GM21447 (cell line): ENCODE measurements around the gene TMEM139.
"Not testable (repeated sequence)": the region's sequence is repeated elsewhere in the genome, so short reads cannot be mapped to it uniquely, and the experiment has no call there.

ENCODE experiments used
- ATAC-seq: cut with Tn5 transposase; IDR thresholded peaks from one replicate; pipeline ENCODE4 v1.9.1; 2021; ENCODE audit not compliant: unreplicated experiment

The TMEM139 gene

DNA sequence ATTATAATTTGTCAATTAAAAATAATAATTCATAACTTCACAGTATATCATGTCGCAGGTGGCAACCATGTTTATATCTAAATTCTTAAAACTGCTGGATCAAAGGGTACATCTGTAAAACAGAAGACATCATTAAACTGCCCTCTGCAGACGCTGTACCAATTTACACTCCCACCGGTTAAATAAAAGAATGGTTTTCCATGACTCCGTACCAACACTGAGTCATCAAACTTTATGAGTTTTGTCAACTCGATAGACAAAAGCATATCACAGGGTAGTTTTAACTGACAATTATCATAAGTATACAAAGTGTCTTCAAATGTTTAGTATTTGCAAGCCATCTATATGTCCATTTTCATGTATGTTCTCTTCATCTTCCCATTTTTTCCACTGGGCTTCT is 27.3 kb upstream of the TMEM139 start:
- no peak for ATAC-seq

DNA sequence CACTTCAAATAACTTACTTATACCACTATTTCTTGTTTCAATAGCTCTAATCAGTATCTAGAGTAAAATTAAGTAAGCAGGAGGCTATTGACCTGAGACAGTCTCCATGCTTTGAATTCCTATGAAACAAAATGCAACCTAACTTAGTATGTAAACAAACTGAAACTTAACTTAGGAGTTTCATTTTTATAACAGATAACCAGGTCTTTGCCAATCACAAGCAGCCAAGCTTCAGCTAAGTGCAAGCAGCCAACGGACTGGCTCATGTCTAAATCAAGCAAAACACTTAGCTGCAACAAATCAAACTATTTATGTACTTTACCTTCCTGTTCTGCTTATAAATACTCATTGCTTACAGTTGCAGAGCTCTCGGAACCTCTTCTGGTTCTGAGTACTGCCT is 25.9 kb upstream of the TMEM139 start:
- peak; percentile 38 for ATAC-seq

DNA sequence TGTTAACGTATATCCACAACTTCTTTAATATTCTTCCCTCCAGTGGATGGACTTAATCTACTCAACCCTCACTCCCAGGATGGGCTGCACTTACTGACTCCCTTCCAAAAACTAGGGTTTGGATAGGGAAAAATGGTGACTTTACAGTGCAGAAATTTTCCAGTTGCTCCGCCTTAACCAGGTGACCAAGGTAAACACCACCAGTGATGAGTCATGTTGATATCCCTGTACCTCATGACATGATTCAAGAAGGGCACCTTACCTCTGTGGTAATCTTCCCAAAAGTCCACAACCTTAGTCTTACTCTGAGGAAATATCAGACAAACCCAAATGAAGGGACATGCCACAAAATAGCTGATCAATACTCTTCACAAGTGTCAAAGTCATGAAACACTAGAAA is 25.0 kb upstream of the TMEM139 start:
- no peak for ATAC-seq

DNA sequence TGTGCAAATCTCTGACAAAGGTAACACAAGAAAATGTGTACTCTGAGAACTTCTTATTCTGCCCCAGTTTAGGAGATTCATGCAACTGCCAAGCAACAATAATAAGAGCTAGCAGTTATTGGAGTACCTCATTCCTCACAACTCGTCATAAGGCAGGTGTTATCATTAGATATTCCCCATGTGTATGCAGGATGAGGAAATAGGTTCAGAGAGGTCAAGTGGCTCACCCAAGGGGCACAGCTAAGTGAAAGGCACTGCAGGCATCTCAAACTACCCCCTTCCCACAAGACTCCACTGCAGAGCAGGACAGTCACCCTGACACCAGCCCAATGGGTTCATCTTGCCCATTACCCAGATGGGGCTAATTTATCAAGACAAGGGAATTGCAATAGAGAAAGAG is 22.9 kb upstream of the TMEM139 start:
- no peak for ATAC-seq

DNA sequence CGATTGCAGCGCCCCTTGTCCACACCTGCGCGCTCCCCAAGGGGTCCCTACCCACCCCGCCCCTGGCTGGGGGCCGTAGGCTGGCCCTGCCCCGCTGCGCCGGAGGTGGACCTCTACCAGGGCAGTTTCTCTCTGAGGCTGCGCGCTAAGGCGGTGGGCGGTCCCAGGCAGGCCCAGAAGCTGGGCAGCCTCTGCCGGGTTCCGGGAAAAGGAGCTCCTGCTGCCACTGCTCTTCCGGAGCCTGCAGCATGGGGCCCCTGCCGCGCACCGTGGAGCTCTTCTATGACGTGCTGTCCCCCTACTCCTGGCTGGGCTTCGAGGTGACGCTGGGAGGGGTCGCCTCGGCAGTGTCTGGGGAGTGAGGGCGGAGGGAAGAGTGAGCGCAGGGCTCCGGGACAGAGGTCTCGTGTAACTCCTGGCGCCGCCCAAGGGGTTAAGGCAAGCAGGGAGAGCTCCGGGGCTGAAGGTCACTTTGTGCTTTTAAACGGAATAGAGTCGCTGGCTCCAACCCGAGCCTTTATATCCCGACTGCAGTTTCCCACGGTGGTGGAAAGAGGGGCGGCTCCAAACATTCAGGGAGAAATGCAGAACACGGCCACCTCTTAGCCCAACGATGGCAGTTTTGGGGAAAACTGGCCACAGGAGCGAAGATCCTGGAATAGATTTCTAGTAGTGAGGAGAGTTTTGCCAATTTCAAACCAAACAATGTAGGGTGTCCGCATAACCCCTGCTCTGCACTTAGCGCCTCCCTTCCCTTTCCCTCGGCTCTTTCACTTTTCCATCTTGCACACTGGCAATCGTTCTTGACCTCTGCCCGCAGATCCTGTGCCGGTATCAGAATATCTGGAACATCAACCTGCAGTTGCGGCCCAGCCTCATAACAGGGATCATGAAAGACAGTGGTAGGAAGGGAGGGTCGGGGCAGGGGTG is 21.2 kb upstream of the TMEM139 start, which contains the start of gene GSTK1:
Gene GSTK1, plus strand, starts transcription at position 176 of the 930 bp plus-strand sequence. Its CDS starts 73 bp downstream, at position 249.
- ATAC-seq, result peak; percentile 97

DNA sequence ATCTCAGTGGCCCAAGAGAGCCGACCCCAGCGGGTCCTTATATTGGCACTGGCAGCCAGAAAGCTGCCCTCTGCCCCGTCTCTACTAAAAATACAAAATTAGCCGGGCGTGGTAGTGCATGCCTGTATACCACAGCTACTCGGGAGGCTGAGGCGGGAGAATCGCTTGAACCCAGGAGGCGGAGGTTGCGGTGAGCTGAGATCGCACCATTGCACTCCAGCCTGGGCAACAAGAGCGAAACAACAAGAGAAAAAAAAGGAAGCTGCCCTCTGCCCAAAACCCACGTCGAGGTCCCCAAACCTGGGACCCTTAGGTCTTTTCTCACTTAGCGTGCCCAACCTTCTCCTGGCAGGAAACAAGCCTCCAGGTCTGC is 20.6 kb upstream of the TMEM139 start:
- not testable (repeated sequence) for ATAC-seq

DNA sequence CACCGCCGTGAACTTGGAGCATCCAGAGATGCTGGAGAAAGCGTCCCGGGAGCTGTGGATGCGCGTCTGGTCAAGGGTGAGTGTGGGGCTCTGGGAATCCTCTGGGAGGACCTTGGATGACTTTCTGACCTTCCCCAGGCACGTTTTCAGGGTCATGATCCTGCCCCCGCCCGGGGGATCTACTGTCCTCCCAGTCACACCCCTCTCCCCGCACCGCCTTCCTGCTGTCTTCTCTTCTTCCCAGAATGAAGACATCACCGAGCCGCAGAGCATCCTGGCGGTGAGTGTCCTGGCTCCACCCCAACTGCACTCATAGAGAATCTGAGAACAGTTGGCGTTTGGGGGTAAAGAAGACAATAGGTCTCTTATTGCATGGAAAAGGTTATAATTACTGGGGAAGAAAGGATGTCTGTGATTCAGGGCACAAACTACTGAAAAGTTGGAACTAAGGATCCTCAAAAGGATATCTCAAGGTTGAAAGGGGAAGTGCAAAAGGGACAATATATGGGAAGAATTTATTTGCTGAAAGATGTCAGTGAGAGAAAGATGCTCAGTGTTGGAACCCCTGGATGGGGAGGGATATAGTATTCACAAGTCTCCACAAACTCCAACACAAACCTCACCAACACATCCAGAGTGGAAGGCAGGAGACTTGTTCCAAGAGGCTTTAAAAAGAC is 19.6 kb upstream of the TMEM139 start:
- ATAC-seq, result no peak

DNA sequence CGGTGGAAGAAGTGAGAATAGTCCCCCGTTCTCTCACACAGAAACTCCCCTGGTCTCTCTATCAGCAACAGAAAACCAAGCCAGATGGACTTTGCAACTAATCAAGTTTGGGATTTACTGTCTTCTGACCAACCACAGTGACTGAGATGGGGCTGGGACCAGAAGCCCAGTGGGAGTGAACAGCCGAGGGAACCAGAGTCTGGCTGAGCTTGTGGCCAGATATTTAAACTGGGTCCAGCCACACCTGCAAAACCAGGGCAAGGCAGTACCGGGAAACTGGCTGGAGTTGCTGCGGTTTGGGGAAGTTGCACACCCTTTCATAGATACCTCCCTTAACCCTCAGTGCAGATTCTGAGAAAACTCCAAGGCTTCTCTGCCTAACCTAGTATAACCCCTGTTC is 15.5 kb upstream of the TMEM139 start:
- ATAC-seq, result no peak

DNA sequence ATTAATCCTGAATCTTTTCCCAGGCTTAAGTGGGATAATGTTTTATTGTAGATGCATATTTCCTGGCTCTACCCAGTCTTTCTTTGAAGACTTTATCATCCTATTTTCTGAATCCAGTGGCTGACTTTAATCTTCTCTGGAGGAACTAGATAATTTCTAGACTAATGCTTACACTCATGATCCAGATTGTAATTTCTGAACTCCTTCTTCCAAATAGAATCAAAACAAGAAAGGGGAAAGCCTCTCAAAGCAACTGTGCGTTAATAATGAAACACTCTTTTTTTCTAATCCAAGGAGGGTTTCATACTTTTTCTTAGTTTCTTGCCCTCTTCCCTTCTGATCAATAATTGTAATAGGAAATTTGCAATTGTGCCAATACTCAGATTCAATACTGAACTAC is 13.5 kb upstream of the TMEM139 start:
- ATAC-seq, result no peak

DNA sequence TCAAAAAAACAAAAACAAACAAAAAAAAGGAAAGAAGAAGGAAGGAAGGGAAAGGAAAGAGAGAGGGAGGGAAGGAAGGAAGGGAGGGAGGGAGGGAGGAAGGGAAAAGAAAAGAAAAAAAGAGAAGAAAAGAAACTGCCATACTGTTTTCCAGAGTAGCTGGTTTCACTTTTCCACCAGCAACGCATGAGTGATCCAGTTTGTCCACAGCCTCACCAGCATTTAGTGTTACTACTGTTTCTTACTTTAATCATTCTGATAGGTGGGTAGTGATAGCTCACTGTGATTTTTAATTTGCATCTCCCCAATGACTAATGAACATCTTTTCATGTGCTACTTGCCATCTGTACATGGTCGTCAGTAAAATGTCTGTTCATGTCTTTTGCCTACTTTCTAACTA is 11.9 kb upstream of the TMEM139 start:
- ATAC-seq, result no peak

DNA sequence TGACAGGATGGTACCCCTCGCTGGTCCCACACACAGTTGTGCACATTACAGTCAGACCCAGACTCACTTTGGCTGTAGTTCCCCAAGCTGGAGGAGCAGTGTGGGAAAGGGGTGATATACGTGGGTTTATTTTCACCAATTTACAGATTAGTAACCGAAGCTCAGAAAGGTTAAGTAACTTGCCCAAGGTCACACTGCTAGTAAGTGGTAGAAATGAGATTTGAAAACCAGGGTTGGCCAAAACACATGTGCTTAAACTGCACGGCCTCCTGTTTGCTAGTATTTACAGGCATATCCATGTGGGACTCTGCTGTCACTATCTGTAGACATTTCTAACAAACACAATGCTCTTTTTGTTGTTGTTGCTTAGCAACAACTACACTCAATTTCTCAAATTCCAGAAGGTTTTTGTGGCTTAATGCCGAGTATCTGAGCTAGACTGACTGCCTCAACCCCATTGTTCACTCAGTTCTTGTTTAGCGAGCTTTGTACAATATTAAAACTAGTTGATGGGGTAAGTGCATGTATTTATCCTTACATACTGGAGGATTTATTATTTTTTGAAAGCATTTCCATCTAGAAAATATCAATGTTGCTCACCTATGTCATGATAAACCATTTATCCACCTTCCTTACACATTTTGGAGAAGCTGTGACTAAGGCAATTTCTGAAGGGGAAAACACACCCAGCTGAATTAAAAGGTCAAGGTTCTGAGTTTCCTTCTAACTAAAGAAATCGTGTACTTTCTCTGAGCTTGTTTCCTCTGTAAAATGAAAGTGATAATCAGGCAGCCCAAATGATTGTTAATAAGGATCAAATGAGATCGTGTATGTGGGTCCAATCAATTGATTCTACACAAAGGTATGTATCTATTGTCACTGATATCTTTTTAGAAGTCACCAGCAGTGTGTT is 5.3 kb upstream of the TMEM139 start:
- ATAC-seq, result no peak

DNA sequence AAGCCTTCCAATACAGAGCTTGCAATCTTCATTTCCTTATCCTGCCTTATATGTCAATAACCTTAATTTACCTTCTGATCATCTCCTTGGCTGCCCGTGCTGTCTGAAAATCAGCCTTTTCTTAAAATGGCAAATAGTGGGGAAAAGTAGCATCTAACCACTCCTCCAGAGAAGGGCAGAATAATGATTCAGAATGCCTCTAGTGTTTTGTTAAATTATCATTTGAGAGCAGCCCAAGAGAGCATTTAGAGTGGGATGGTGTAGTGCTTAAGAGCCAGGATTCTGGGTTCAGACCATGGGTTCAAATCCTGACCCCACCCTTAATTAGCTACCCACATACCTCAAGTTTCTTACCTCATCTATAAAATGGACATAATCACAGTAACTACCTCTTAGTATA is 4.6 kb upstream of the TMEM139 start:
- ATAC-seq, result no peak

DNA sequence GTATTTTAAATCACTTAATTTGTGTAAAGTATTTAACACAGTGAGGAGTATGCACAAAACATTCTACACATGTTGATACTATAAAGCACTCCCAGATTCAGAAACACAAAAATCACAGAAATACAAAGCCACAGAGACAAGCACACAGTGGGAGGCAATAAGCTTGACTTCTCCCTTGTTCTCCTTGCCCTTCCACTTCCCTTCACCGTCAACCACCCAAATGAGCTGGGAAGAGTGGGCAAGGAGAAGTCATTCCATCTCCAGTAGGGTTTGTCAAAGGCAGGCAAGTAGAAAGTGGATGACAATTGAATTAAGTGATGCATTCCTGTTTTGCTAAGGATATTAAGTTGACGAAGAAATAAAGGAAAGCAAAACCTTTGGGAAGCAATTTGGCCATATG is 4.2 kb upstream of the TMEM139 start:
- no peak for ATAC-seq

DNA sequence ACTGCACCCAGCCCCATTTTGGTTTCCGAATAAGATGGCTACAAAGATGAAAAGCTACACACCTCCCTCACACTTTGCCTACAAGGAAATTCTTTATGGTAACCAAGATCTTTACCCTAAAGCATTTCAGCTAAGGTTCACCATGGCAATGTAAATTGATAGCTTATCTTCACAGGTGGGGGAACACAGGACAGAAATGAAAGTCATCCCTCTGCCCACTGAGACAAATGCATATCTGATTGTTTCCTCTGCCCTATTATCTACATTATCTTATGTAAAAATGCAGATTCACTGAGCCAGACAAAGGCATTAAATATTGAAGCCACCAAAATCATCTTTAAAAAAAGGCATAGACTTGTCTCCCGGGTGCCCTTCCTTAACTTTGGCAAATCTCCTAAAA is 3.2 kb upstream of the TMEM139 start:
- no peak for ATAC-seq

DNA sequence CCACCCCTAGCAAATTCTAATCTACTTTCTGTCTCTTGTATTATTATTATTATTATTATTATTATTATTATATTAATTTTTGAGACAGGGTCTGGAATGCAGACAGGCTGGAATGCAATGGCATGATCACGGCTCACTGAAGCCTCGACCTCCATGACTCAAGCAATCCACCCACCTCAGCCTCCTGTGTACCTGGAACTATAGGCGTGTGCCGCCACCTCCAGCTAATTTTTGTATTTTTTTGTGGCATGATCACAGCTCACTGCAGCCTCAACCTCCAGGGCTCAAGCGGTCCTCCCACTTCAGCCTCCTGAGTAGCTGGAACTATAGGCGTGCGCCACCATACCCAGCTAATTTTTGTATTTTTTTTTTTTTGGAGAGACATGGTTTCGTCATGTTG is 2.6 kb upstream of the TMEM139 start:
- ATAC-seq, result no peak

DNA sequence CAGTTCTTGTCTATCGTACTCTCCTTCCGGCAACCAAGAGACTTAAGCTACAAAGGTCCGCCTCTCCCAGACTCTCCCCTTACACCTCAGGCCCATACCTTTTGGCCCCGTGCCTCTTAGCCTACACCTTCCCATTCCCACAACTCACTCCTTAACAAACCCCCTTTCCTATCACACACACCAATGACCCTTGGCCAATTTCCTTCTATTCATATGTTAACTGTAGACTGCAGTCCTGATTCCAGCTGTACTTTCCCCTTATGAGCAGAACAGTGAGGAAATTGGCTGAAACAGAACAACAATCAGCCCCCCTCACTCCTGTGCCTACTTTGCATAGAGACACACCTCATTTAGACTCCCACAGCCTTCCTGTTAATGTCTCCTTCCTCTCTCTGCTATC is 1.4 kb upstream of the TMEM139 start:
- no peak for ATAC-seq

DNA sequence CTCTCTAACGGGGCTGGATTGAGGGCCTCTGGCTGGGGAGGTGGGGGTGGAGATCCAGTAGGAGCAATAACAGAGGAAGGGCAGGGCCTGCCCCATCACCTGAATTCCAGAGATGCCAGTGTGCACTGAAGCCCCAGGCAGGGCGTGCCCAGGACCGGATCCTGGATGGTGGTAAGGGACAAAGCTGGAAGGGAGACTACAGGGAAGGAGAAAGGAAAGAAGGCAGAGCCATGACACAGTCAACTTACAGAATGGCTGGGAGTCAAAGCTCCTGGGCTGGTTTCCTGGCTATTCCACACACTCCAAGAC is 666 bp downstream of the TMEM139 start:
- ATAC-seq, result no peak

DNA sequence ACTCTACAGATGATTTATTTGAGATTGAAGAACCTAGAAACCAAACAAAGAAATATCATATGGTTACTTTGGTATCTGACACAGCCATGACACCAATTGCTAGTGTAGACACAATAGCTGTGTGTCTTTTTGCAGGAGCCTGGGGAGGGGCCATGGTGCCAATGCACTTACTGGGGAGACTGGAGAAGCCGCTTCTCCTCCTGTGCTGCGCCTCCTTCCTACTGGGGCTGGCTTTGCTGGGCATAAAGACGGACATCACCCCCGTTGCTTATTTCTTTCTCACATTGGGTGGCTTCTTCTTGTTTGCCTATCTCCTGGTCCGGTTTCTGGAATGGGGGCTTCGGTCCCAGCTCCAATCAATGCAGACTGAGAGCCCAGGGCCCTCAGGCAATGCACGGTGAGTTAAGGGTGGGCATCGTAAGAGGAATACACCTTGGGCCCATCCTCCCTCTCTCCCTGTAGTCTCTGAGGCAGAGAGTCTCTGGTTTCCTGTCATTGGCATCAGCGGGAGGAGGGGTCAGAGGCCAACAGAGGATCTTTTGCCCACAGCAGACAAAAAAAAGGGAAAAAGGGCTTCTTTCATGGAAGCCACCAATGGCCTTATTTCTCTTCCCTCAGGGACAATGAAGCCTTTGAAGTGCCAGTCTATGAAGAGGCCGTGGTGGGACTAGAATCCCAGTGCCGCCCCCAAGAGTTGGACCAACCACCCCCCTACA is 1.2 kb downstream of the TMEM139 start:
- ATAC-seq, result no peak

DNA sequence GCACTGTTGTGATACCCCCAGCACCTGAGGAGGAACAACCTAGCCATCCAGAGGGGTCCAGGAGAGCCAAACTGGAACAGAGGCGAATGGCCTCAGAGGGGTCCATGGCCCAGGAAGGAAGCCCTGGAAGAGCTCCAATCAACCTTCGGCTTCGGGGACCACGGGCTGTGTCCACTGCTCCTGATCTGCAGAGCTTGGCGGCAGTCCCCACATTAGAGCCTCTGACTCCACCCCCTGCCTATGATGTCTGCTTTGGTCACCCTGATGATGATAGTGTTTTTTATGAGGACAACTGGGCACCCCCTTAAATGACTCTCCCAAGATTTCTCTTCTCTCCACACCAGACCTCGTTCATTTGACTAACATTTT is 1.7 kb downstream of the TMEM139 start:
- no peak for ATAC-seq

DNA sequence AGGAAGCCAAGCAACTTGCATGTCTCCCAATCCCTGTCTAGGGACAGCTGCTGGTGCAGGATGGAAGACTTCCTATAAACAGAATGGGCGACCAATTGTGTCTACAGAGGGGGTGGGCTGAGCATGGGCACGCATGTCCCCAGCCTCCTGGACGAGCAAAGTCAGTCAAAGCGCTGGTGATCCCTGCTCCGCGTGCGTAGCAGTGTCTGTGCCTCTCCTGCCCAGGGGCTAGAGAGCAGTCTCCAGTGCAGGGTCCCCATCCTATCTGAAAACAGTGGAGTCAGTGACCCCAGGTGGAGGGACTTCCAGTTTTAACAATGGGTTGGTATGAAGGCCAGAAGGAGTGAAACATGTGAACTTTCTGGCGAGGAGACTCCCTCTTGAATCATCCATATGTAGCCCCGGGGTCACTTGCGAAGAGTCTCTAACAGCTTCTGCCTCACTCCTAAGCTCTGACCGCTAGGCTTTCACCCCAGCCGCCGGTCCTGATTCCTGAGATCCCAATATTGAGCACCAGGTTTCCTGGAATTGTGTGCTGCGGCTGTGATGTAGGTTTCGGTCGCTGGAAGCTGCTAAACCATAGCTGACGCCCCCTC is 2.7 kb downstream of the TMEM139 start:
- no peak for ATAC-seq
